ENCODE results near the gene AMMECR1. TPM values are rescaled to one million over a fixed set of nuclear protein-coding genes. Genes with fewer than 3 reads are reported as not detected.

The AMMECR1 gene
- total RNA-seq, 2 experiments from 2014 or later = 7.6 to 8.4 TPM

DNA sequence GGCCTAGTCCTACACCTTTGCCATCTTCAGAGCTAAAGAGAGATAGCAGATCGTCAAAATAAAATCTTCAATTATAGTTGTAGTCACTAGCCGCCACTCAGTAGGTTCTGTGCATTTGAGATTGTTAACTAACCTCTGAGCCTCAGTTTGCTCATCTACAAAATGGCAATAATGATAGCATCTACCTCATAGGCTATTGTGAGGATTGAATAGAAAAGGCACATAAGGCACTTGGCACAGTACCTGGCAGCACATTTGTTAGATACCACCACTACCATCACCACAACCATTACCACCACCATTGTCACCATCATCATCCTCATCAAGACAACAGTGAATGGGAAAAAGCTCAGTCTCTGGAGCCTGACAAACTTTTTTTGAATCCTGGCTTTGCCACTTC lies 134.6 kb downstream of the AMMECR1 start:
- no peak for ATAC-seq
- Mint-ChIP-seq H3K4me3 (no peak overlapping the region), H3K27me3 (no peaks in the 10 kb centered on the region), H3K27ac (no peak overlapping the region), H3K4me1 (ENCODE audit: low read depth) (peaks cover 17% of the 10 kb centered on the region), H3K36me3 (ENCODE audit: low read depth) (peaks cover 15% of the 10 kb centered on the region), H3K9me3 (no peaks in the 10 kb centered on the region)
- ChIA-PET POLR2A (no interaction called here), CTCF (interaction anchor here (1.2 kb wide), 1 partner anchor 267 kb away, joined by 3 read pairs; no protein-coding TSS in a partner anchor)
- TF ChIP-seq CTCF (IDR thresholded peaks at IDR 0.05) = no peak
- DNase-seq = no peak
- intact Hi-C loops (cut with micrococcal nuclease) = no loop called here

DNA sequence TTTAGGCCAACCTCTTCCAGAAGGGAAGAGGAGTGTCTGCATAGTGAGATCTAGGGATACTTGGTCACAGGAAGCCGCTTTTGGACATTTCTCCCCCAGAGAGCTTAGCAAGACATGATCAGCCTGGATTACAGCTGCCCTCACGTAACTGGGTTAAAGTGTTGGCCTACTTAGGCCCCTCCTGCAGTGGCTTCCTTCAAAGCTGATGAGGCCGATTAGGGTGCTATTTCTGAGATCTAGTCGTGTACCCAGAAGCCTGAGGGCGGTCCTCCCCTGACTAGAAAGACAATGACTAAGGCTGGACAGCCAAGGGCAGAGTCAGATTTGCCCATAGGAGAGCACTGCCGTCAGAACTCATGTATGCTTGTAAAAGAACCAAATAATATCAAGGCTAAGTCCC lies 135.0 kb downstream of the AMMECR1 start:
- Mint-ChIP-seq H3K27me3 (no peaks in the 10 kb centered on the region), H3K4me3 (no peak overlapping the region), H3K9me3 (no peaks in the 10 kb centered on the region), H3K36me3 (ENCODE audit: low read depth) (peaks cover 15% of the 10 kb centered on the region), H3K4me1 (ENCODE audit: low read depth) (peaks cover 17% of the 10 kb centered on the region), H3K27ac (no peak overlapping the region)
- ChIA-PET CTCF (interaction anchor here (1.3 kb wide), 1 partner anchor 15 kb away, joined by 6 read pairs; no protein-coding TSS in a partner anchor), POLR2A (no interaction called here)
- intact Hi-C loops (cut with micrococcal nuclease) = no loop called here
- ATAC-seq (no peak), DNase-seq (no peak)
- TF ChIP-seq CTCF (IDR thresholded peaks at IDR 0.05) = no peak

DNA sequence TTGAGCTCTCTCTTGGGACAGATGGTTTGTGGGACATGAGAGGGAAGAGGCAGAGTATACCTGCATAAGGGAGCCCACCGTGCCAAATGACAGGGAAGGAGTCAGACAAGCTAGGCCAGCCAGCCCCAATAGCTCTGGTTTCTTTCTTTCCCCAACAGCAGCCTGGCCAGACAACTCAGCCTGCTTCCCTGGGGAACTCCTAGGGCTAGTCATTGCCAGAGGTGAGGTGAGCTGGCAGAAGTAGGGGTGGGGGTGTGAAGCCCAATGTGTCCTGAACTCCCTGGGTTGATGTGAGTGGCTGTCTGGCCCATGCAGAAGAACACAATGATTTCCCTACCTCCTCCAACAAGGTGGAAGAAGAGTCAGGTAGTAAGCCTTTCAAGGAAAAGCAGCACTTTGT lies 135.5 kb downstream of the AMMECR1 start:
- no peak for TF ChIP-seq CTCF (IDR thresholded peaks at IDR 0.05)
- no peaks in the 10 kb centered on the region for H3K9me3 Mint-ChIP-seq
- POLR2A ChIA-PET = no interaction called here
- H3K4me3 Mint-ChIP-seq = no peak overlapping the region
- H3K4me1 Mint-ChIP-seq (ENCODE audit: low read depth) = peaks cover 17% of the 10 kb centered on the region
- ATAC-seq (peak; percentile 30), DNase-seq (no peak)
- H3K27me3 Mint-ChIP-seq = no peaks in the 10 kb centered on the region
- peaks cover 15% of the 10 kb centered on the region for H3K36me3 Mint-ChIP-seq (ENCODE audit: low read depth)
- CTCF ChIA-PET = interaction anchor here (1.3 kb wide), 1 partner anchor 14 kb away, joined by 6 read pairs; no protein-coding TSS in a partner anchor
- no peak overlapping the region for H3K27ac Mint-ChIP-seq
- intact Hi-C loops (cut with micrococcal nuclease) = no loop called here

DNA sequence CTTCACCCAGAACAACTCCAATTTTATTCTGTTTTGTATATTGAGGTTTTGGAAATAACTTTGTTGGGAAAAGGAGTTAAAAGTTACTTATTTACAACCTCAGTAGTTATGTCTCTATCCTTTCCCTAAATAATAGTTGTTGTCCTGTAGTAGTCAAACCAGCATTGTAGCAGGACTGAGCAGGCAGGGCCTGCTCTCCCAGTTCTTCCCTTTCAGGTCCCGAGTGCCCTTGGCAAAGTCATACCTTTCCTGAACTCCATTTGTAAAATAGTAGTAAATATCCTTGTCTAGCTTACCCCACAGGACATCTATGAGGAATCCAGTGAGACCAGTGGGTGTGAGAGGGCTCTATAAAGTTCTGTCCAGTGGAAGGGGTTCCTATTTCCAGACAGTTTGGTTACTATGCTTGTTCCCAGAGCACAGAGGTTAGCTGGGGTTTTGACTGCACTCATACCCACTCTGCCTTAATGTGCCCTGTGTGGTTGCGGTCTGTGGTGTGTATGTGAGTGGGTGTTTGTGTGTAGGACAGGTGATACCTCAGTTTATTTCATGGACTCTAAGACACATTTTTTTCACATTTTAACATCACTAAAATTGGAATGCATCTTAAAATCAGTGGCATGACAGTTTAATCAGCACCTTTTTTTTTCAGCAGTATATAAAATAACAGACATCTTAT lies 136.3 kb downstream of the AMMECR1 start:
- Mint-ChIP-seq H3K9me3 (no peaks in the 10 kb centered on the region), H3K4me1 (ENCODE audit: low read depth) (peaks cover 17% of the 10 kb centered on the region), H3K36me3 (ENCODE audit: low read depth) (peaks cover 15% of the 10 kb centered on the region), H3K27ac (no peak overlapping the region), H3K27me3 (no peaks in the 10 kb centered on the region), H3K4me3 (no peak overlapping the region)
- POLR2A ChIA-PET = no interaction called here
- DNase-seq = peak; percentile 23
- no peak for ATAC-seq
- no peak for TF ChIP-seq CTCF (IDR thresholded peaks at IDR 0.05)
- intact Hi-C loops (cut with micrococcal nuclease) = no loop called here
- CTCF ChIA-PET = interaction anchor here (1.3 kb wide), 1 partner anchor 14 kb away, joined by 6 read pairs; no protein-coding TSS in a partner anchor

DNA sequence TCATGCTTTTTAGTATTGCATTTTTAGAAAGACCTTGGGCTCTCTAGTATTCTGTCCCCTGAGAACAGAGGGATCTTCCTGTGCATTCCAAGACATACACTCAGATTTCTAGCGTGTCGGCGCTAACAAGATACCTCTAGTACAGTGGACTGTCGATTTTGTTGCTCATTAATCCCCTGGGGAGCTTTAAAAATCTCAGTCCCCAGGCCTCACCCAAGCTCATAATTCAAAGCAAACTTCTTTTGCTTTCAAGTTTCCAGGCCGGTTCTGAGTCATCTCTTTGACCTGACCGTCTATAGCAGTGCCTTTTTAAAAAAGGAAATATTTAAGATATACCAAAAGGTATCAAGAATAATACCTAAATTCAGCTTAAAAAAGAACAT lies 137.0 kb downstream of the AMMECR1 start:
- DNase-seq (no peak), ATAC-seq (no peak)
- Mint-ChIP-seq H3K4me1 (ENCODE audit: low read depth) (peaks cover 17% of the 10 kb centered on the region), H3K27ac (no peak overlapping the region), H3K4me3 (no peak overlapping the region), H3K36me3 (ENCODE audit: low read depth) (peaks cover 15% of the 10 kb centered on the region), H3K27me3 (no peaks in the 10 kb centered on the region), H3K9me3 (no peaks in the 10 kb centered on the region)
- CTCF ChIA-PET = no interaction called here
- TF ChIP-seq CTCF (IDR thresholded peaks at IDR 0.05) = no peak
- intact Hi-C loops (cut with micrococcal nuclease) = no loop called here
- POLR2A ChIA-PET = no interaction called here
